IMR-90 (cell line): ENCODE results near the gene JPH4. TPM values are rescaled to one million over a fixed set of nuclear protein-coding genes. Genes with fewer than 3 reads are reported as not detected.

Source experiments
- ATAC-seq: fragments of 200-7000 bp; cut with Tn5 transposase; 2 replicates; pipeline ENCODE4 v1.9.1; 2020; ENCODE audit warnings: low read depth, mild to moderate bottlenecking, moderate library complexity
- BruUV-seq: library from RNA; stranded (reverse); fragments of 400-500 nt; replicated peaks from 2 replicates; lab custom pipeline; 2021; lab: Mats Ljungman, UMichigan
- CTCF ChIA-PET: fragments of 300-600 bp; formaldehyde crosslinking; extraction: SDS; loops from one replicate; lab custom pipeline; 2021; ENCODE audit warnings: antibody characterized with exemption; lab: Yijun Ruan, JAX
- POLR2A ChIA-PET: fragments of 300-600 bp; sonication (Branson Sonifier 250); formaldehyde crosslinking; loops from one replicate; lab custom pipeline; 2022; ENCODE audit warnings: antibody characterized with exemption; ENCODE audit not compliant: unreplicated experiment; lab: Charles Lee
- DNase-seq: peaks from one replicate; pipeline ENCODE4 v3.0.0; 2013
- H2AFZ ChIP-seq: replicated peaks from 2 replicates; pipeline ENCODE3; 2013; ENCODE audit warnings: low read length, mild to moderate bottlenecking; ENCODE audit not compliant: poor library complexity
- H2AK5ac ChIP-seq: 2 replicates; pipeline ENCODE4 v1.6.1; 2013; ENCODE audit warnings: low read depth, low read length, inconsistent platforms
- H2AK9ac ChIP-seq: replicated peaks from 2 replicates; pipeline ENCODE3; 2013; ENCODE audit warnings: mild to moderate bottlenecking, low read depth, low read length, moderate library complexity; ENCODE audit not compliant: poor library complexity
- H2BK120ac ChIP-seq: 2 replicates; pipeline ENCODE4 v1.6.1; 2013; ENCODE audit warnings: low read depth, low read length, inconsistent platforms
- H2BK15ac ChIP-seq: 3 replicates; pipeline ENCODE4 v1.6.1; 2013; ENCODE audit warnings: low read depth, low read length, inconsistent platforms
- H2BK20ac ChIP-seq: 2 replicates; pipeline ENCODE4 v1.6.1; 2013; ENCODE audit warnings: low read depth, mild to moderate bottlenecking, inconsistent platforms, low read length, moderate library complexity
- H2BK5ac ChIP-seq: 2 replicates; pipeline ENCODE4 v1.6.1; 2013; ENCODE audit warnings: mild to moderate bottlenecking, low read depth, low read length, inconsistent platforms; ENCODE audit not compliant: poor library complexity, severe bottlenecking
- H3K14ac ChIP-seq: replicated peaks from 2 replicates; pipeline ENCODE4 v1.6.1; 2013; ENCODE audit warnings: low read depth, low read length, inconsistent platforms
- H3K18ac ChIP-seq: 2 replicates; pipeline ENCODE4 v1.6.1; 2013; ENCODE audit warnings: low read depth, low read length, control low read depth
- H3K23ac ChIP-seq: 2 replicates; pipeline ENCODE4 v1.6.1; 2013; ENCODE audit warnings: low read depth, low read length, inconsistent platforms
- H3K27ac ChIP-seq: 2 replicates; pipeline ENCODE4 v1.5.1; 2013; ENCODE audit warnings: mild to moderate bottlenecking, control low read depth, low read length; ENCODE audit not compliant: insufficient read depth
- H3K27me3 ChIP-seq: 2 replicates; pipeline ENCODE4 v1.6.1; 2013; ENCODE audit warnings: low read length; ENCODE audit not compliant: control insufficient read depth, insufficient read depth
- H3K36me3 ChIP-seq: 2 replicates; pipeline ENCODE4 v1.6.1; 2013; ENCODE audit warnings: low read length, mixed read lengths; ENCODE audit not compliant: control insufficient read depth, insufficient read depth
- H3K4ac ChIP-seq: 2 replicates; pipeline ENCODE4 v1.6.1; 2013; ENCODE audit warnings: low read depth, low read length, inconsistent platforms
- H3K4me1 ChIP-seq: 2 replicates; pipeline ENCODE4 v1.6.1; 2013; ENCODE audit warnings: low read length, mixed read lengths; ENCODE audit not compliant: control insufficient read depth, insufficient read depth
- H3K4me2 ChIP-seq: 2 replicates; pipeline ENCODE4 v1.6.1; 2013; ENCODE audit warnings: low read depth, mild to moderate bottlenecking, control low read depth, low read length, moderate library complexity
- H3K4me3 ChIP-seq: 2 replicates; pipeline ENCODE4 v1.5.1; 2013; ENCODE audit warnings: low read depth, mild to moderate bottlenecking, control low read depth, low read length, moderate library complexity; ENCODE audit not compliant: insufficient read depth
- H3K56ac ChIP-seq: 2 replicates; pipeline ENCODE4 v1.6.1; 2013; ENCODE audit warnings: low read length, inconsistent platforms; ENCODE audit not compliant: insufficient read depth; ENCODE audit errors: extremely low read depth
- H3K79me1 ChIP-seq, 2 experiments: 2 replicates each; pipeline ENCODE4 v1.6.1; 2013; ENCODE audit warnings: low read length in 2 of 2, inconsistent platforms in 1 of 2, low read depth in 1 of 2
- H3K9ac ChIP-seq: 2 replicates; pipeline ENCODE4 v1.6.1; 2013; ENCODE audit warnings: low read depth, low read length, control low read depth
- H3K9me1 ChIP-seq: 2 replicates; pipeline ENCODE4 v1.6.1; 2013; ENCODE audit warnings: low read length, inconsistent platforms; ENCODE audit not compliant: insufficient read depth
- H3K9me3 ChIP-seq: 2 replicates; pipeline ENCODE4 v1.6.1; 2013; ENCODE audit warnings: low read length; ENCODE audit not compliant: control insufficient read depth, insufficient read depth
- H4K20me1 ChIP-seq: 2 replicates; pipeline ENCODE4 v1.6.1; 2013; ENCODE audit warnings: low read length, inconsistent platforms; ENCODE audit not compliant: insufficient read depth
- H4K5ac ChIP-seq: 2 replicates; pipeline ENCODE4 v1.6.1; 2013; ENCODE audit warnings: mild to moderate bottlenecking, low read depth, low read length, control low read depth
- H4K8ac ChIP-seq, 2 experiments: 2 replicates each; pipeline ENCODE4 v1.6.1; 2013; ENCODE audit warnings: low read depth in 2 of 2, low read length in 2 of 2, control low read depth in 1 of 2, inconsistent platforms in 1 of 2
- H4K91ac ChIP-seq: 2 replicates; pipeline ENCODE4 v1.6.1; 2013; ENCODE audit warnings: low read depth, low read length, inconsistent platforms; ENCODE audit not compliant: insufficient read depth
- BHLHE40 ChIP-seq: fragments of 150-350 bp; IDR thresholded peaks from 2 replicates; pipeline ENCODE4 v1.6.1; 2016; ENCODE audit warnings: mild to moderate bottlenecking, low read depth, low read length
- CEBPB ChIP-seq: IDR thresholded peaks from 2 replicates; pipeline ENCODE4 v1.6.1; 2012; ENCODE audit warnings: low read depth, low read length, improper control_type of control experiment
- CHD1 ChIP-seq: IDR thresholded peaks from 2 replicates; pipeline ENCODE4 v1.6.1; 2012; ENCODE audit warnings: low read depth, low read length, improper control_type of control experiment
- MAFK ChIP-seq: IDR thresholded peaks from 2 replicates; pipeline ENCODE4 v1.6.1; 2012; ENCODE audit warnings: low read depth, low read length, improper control_type of control experiment
- MAZ ChIP-seq: IDR thresholded peaks from 2 replicates; pipeline ENCODE4 v1.6.1; 2012; ENCODE audit warnings: low read depth, mild to moderate bottlenecking, low read length, improper control_type of control experiment, moderate library complexity, borderline replicate concordance
- MXI1 ChIP-seq: IDR thresholded peaks from 2 replicates; pipeline ENCODE4 v1.6.1; 2012; ENCODE audit warnings: low read depth, mild to moderate bottlenecking, low read length, moderate library complexity, borderline replicate concordance
- NFE2L2 ChIP-seq: fragments of 150-350 bp; IDR thresholded peaks from 2 replicates; pipeline ENCODE4 v1.6.1; 2016; ENCODE audit warnings: low read depth, mild to moderate bottlenecking, low read length
- RFX5 ChIP-seq: IDR thresholded peaks from 2 replicates; pipeline ENCODE4 v1.8.0; 2012; ENCODE audit warnings: low read depth, mild to moderate bottlenecking, low read length, moderate library complexity
- SMC3 ChIP-seq: fragments of 150-350 bp; IDR thresholded peaks from 2 replicates; pipeline ENCODE4 v1.6.1; 2016; ENCODE audit warnings: low read depth, mild to moderate bottlenecking, antibody characterized with exemption, low read length, moderate library complexity
- USF2 ChIP-seq: fragments of 150-350 bp; IDR thresholded peaks from 2 replicates; pipeline ENCODE4 v1.6.1; 2017; ENCODE audit warnings: mild to moderate bottlenecking, antibody characterized with exemption, low read length, low read depth
- WGBS, 2 experiments: methylation state at CpG; one replicate each; pipeline versions ENCODE4 v1.1.5 to v1.1.7; 2013; ENCODE audit warnings: missing lambda C conversion rate in 2 of 2; ENCODE audit not compliant: insufficient read length in 1 of 2; ENCODE audit errors: extremely low coverage in 2 of 2; 5-methylcytosine and 5-hydroxymethylcytosine counted together
- dilution Hi-C: fragments of 300-500 bp; cut with HindIII; formaldehyde crosslinking; loops from one replicate; pipeline ENCODE4 v1.14.3; 2018; ENCODE audit warnings: low sequenced_read_pairs; ENCODE audit not compliant: unreplicated experiment
- in situ Hi-C: fragments of 300-500 bp; cut with MboI; formaldehyde crosslinking; loops from 3 replicates; pipeline ENCODE4 v1.14.3; 2019; ENCODE audit warnings: low sequenced_read_pairs, inconsistent platforms, mixed read lengths
- intact Hi-C: fragments of 100-400 bp; cut with micrococcal nuclease; formaldehyde crosslinking; loops from 2 replicates; pipeline ENCODE4 v1.10.0; 2022
- polyA plus RNA-seq, 3 experiments: library from polyadenylated mRNA; depleted of rRNA; stranded (reverse); fragments of >200 nt; gene quantifications; 2 replicates each; pipeline ENCODE4 v1.2.3, GENCODE V29; 2012; ENCODE audit warnings: low replicate concordance in 1 of 3
- total RNA-seq: library from RNA; depleted of rRNA; stranded (reverse); fragments of >200 nt; gene quantifications from 2 replicates; pipeline ENCODE4 v1.2.3, GENCODE V29; 2012
- TF ChIP-seq, protein P1 (sequence below): conservative IDR thresholded peaks from 2 replicates; pipeline ENCODE4 v1.5.1; 2012; ENCODE audit warnings: mild to moderate bottlenecking, low read depth, low read length, improper control_type of control experiment

JPH4 gene
- total and polyA plus RNA-seq, 2 of the 4 experiments (the other 2 are of a cell fraction), result not detected

- peak; percentile 51; the same call in 1 of the 2 replicates for TF ChIP-seq MAZ
These were observed 39.1 kb downstream of the JPH4 start (continued) for GRCh38 chr14:23539248-23540140.

GRCh38 chr14:23538785-23539184 is 39.8 kb downstream of the JPH4 start:
- no peak overlapping the region; the same call in 1 of the 2 replicates for H3K14ac ChIP-seq
- peak overlapping the region; percentile 69 for H2AFZ ChIP-seq
- H2AK5ac ChIP-seq, result no peak overlapping the region
- H3K36me3 ChIP-seq, result no peaks in the 10 kb centered on the region
- no peak overlapping the region for H3K9ac ChIP-seq
- no peak overlapping the region for H2BK5ac ChIP-seq
- no peaks in the 10 kb centered on the region for H3K79me1 ChIP-seq
- no peaks in the 10 kb centered on the region; the same call in 1 of the 2 replicates for H4K20me1 ChIP-seq
- no peak overlapping the region for H3K27ac ChIP-seq
- H3K56ac ChIP-seq, result no peak overlapping the region
- no peak overlapping the region for H2BK15ac ChIP-seq
- intact Hi-C loops (no loop called here), in situ Hi-C loops (no loop called here), dilution Hi-C loops (no loop called here)
- DNase-seq (peak; percentile 31), ATAC-seq (peak; percentile 86)
- ChIA-PET CTCF (interaction anchor here (0.6 kb wide), 1 partner anchor 49 kb away, joined by 3 read pairs; no protein-coding TSS in a partner anchor), POLR2A (no interaction called here)
- H4K8ac ChIP-seq, result peak overlapping the region in 1 of 2 experiments; percentile 39; a peak in 2 of 4 replicates
- WGBS, 2 experiments, result 0% methylated on average over 3 of the region's 7 CpGs; no CpG with 5 or more reads in 1 of the 2 experiments
- no peak overlapping the region for H4K91ac ChIP-seq
- no peaks in the 10 kb centered on the region for H3K9me1 ChIP-seq
- no peak overlapping the region for H3K4me3 ChIP-seq
- BruUV-seq, result no TSS peak
- no peaks in the 10 kb centered on the region for H3K9me3 ChIP-seq
- peaks cover 6% of the 10 kb centered on the region for H3K4me1 ChIP-seq
- H4K5ac ChIP-seq, result no peak overlapping the region; the same call in 1 of the 2 replicates
- H3K4ac ChIP-seq, result no peak overlapping the region
- no peak overlapping the region for H2BK20ac ChIP-seq
- H3K23ac ChIP-seq, result peak overlapping the region; percentile 46; the same call in 1 of the 2 replicates
- no peak overlapping the region for H3K18ac ChIP-seq
- peak overlapping the region; percentile 61 for H2AK9ac ChIP-seq
- H2BK120ac ChIP-seq, result no peak overlapping the region
- H3K27me3 ChIP-seq, result no peaks in the 10 kb centered on the region
- H3K4me2 ChIP-seq, result no peak overlapping the region
- no peak for TF ChIP-seq SMC3
- no peak for TF ChIP-seq NFE2L2
- no peak for TF ChIP-seq MXI1
- TF ChIP-seq RFX5, result no peak
- TF ChIP-seq CEBPB, result no peak
- no peak for TF ChIP-seq CHD1
- no peak for TF ChIP-seq MAFK
- TF ChIP-seq BHLHE40, result no peak
- no peak for TF ChIP-seq USF2
- TF ChIP-seq, protein P1, sequence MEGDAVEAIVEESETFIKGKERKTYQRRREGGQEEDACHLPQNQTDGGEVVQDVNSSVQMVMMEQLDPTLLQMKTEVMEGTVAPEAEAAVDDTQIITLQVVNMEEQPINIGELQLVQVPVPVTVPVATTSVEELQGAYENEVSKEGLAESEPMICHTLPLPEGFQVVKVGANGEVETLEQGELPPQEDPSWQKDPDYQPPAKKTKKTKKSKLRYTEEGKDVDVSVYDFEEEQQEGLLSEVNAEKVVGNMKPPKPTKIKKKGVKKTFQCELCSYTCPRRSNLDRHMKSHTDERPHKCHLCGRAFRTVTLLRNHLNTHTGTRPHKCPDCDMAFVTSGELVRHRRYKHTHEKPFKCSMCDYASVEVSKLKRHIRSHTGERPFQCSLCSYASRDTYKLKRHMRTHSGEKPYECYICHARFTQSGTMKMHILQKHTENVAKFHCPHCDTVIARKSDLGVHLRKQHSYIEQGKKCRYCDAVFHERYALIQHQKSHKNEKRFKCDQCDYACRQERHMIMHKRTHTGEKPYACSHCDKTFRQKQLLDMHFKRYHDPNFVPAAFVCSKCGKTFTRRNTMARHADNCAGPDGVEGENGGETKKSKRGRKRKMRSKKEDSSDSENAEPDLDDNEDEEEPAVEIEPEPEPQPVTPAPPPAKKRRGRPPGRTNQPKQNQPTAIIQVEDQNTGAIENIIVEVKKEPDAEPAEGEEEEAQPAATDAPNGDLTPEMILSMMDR, result no peak
